Breast epithelium (tissue), 4 donors: Measurements from ENCODE around the gene DPP7. TPM values are rescaled to one million over a fixed set of nuclear protein-coding genes. Genes with fewer than 3 reads are reported as not detected.

Experiments used
- DNase-seq, 2 donors: peaks; one replicate each; pipeline ENCODE4 v3.0.0-alpha.2; 2019; ENCODE audit warnings: low spot score in 2 of 2
- H3K27ac ChIP-seq, 2 donors: fragments of 200-600 bp; sonication (generic) in 1 of 2; one replicate each; pipeline ENCODE4 v1.5.1; 2016 to 2019; ENCODE audit warnings: mild to moderate bottlenecking in 1 of 2
- H3K27me3 ChIP-seq, 2 donors: fragments of 200-600 bp; sonication (generic) in 1 of 2; one replicate each; pipeline versions ENCODE4 v1.5.1 to v1.6.0; 2017 to 2019; ENCODE audit warnings: control low read depth in 1 of 2, mild to moderate bottlenecking in 1 of 2
- H3K36me3 ChIP-seq: fragments of 200-600 bp; one replicate; pipeline ENCODE4 v1.5.1; 2019
- H3K4me1 ChIP-seq, 2 donors: fragments of 200-600 bp; sonication (generic); one replicate each; pipeline ENCODE4 v1.5.1; 2016 to 2019; ENCODE audit warnings: control low read depth in 1 of 2
- H3K4me3 ChIP-seq, 3 donors: fragments of 200-600 bp; sonication (generic); 1 replicate in 2 of 3; 2 replicates in 1 of 3; pipeline ENCODE4 v1.5.1; 2016 to 2019; ENCODE audit warnings: mild to moderate bottlenecking in 3 of 3, moderate library complexity in 2 of 3
- H3K9me3 ChIP-seq, 2 donors: fragments of 200-600 bp; sonication (generic) in 1 of 2; one replicate each; pipeline ENCODE4 v1.5.1; 2016 to 2019; ENCODE audit warnings: control low read depth in 1 of 2
- CTCF ChIP-seq, 3 donors: fragments of 450-650 bp; IDR thresholded peaks; one replicate each; pipeline ENCODE4 v1.5.1; 2016 to 2017; ENCODE audit warnings: antibody characterized with exemption in 3 of 3, mild to moderate bottlenecking in 3 of 3, moderate library complexity in 3 of 3
- POLR2A ChIP-seq: fragments of 450-650 bp; IDR thresholded peaks from one replicate; pipeline ENCODE4 v1.6.1; 2016; ENCODE audit warnings: antibody characterized with exemption, mild to moderate bottlenecking, moderate library complexity
- POLR2AphosphoS5 ChIP-seq, 3 donors: sonication (generic); formaldehyde crosslinking; IDR thresholded peaks; one replicate each; pipeline ENCODE4 v1.6.1; 2017; ENCODE audit warnings: antibody characterized with exemption in 3 of 3
- intact Hi-C: fragments of 100-400 bp; cut with DNase I; formaldehyde crosslinking; loops from one replicate; pipeline ENCODE4 v1.15.1; 2023; ENCODE audit warnings: low total_unique reads
- total RNA-seq, 3 donors: library from RNA; depleted of rRNA; stranded (reverse); fragments of >200 nt; gene quantifications; one replicate each; pipeline ENCODE4 v1.1.0, GENCODE V29; 2016

The DPP7 gene
- total RNA-seq, 3 donors from 2014 or later: 115 to 137 (median 132) TPM

GRCh38 chr9:137066096-137066861, 48.3 kb downstream of the DPP7 start:
- DNase-seq: no peak
- intact Hi-C loops: no loop called here

DNA sequence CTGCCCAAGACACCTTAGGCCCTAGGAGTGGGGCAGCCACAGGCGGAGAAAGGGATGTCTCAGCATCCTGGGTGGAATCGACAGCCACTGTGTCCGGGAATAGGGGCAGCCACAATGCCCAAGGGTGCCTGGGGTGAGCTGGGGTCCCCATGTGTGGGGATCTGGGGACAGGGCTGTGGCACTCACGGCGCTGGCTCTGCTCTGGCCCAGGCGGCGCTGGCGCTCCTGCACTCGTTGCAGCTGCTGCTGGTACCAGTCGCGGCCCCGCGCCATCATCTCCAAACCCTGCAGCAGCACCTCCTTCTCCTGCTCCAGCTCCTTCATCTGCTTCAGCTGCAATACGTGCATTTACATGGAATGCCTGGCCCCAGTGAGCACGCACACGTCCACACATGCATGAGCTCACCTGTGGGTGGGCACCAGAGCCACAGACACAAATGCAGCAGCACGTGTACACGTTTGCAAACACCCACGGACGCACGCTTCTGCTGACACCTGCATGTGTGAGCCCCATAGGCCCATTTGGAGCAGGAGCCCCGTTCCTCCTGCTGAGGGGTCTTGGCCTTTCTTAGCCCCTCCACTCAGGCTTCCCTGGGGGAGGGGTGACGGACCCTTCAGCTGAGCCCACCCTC, 49.1 kb downstream of the DPP7 start:
- peaks cover 0 to 4% of the 10 kb centered on the region in 2 donors for H3K27me3 ChIP-seq
- intact Hi-C loops: no loop called here
- TF ChIP-seq POLR2AphosphoS5 (IDR thresholded peaks at IDR 0.05): no peak
- no peak for TF ChIP-seq CTCF (IDR thresholded peaks at IDR 0.05)
- no peak for TF ChIP-seq POLR2A

More at GRCh38 chr9:137066096-137066861, 48.3 kb downstream of the DPP7 start:
- H3K36me3 ChIP-seq: no peaks in the 10 kb centered on the region
- H3K27ac ChIP-seq: no peak overlapping the region
- H3K4me3 ChIP-seq: no peak overlapping the region
- H3K27me3 ChIP-seq: peaks cover 0 to 4% of the 10 kb centered on the region in 2 donors
- H3K9me3 ChIP-seq: no peaks in the 10 kb centered on the region
- peaks cover 6 to 8% of the 10 kb centered on the region in 2 donors for H3K4me1 ChIP-seq
- no peak for TF ChIP-seq CTCF (IDR thresholded peaks at IDR 0.05)
- no peak for TF ChIP-seq POLR2AphosphoS5 (IDR thresholded peaks at IDR 0.05)
- no peak for TF ChIP-seq POLR2A

GRCh38 chr9:137064880-137065164, 49.7 kb downstream of the DPP7 start:
- TF ChIP-seq POLR2AphosphoS5 (IDR thresholded peaks at IDR 0.05) (no peak), CTCF (IDR thresholded peaks at IDR 0.05) (no peak), POLR2A (no peak)
- no peak for DNase-seq
- Histone ChIP-seq H3K27me3 (peaks cover 0 to 4% of the 10 kb centered on the region in 2 donors), H3K4me3 (peak overlapping the region in 2 of 3 donors; percentile 9 to 40), H3K27ac (no peak overlapping the region), H3K9me3 (no peaks in the 10 kb centered on the region), H3K36me3 (no peaks in the 10 kb centered on the region), H3K4me1 (peaks cover 0 to 3% of the 10 kb centered on the region in 2 donors)
- intact Hi-C loops: no loop called here

More for the DNA sequence above, 49.1 kb downstream of the DPP7 start:
- Histone ChIP-seq H3K9me3 (no peaks in the 10 kb centered on the region), H3K4me3 (no peak overlapping the region), H3K27ac (no peak overlapping the region), H3K36me3 (no peaks in the 10 kb centered on the region), H3K4me1 (peaks cover 0 to 3% of the 10 kb centered on the region in 2 donors)
- DNase-seq: no peak

DNA sequence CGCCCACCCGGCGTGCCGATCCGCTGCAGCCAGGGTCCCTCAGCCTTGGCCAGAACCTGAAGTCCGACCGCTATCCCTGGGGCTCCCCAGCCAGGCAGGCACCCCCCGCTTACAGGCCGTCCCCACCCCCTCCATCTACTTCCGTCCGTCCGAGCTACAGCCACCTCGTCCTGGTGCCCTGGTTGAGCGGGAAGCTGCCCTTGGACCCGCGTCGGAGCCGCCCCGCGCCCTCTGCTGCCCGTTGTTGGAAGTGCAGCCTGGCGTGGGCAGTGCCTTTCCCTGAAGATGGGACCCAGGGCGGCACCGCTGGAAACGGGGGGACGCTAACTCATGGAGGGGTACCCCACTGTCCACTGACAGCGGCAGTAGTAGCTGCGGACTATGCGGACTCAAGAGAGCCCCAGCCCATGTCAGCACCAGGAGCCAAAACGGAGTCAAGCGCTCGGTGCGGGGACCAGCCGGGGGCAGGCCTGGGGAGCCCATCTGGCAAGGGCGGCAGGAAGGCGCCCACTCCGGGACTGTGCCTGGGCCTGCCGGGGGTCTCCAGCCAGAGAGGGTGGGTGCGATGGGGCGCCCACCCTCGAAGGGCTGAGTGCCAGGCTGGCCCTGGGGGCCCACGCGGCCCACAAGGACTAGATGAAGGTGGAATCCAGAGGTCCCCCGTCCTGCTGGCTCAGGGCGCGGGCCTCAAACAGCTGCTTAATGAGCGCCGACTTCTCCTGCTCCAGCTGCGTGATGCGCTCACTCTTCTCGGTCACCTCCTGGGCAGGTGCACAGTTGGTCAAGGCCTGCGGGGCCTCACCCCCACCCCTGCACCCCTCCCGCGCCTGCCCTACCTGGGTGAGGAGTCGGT, 50.3 kb downstream of the DPP7 start:
- TF ChIP-seq CTCF (IDR thresholded peaks at IDR 0.05) (peak; percentile 85 to 97 (median 95)), POLR2AphosphoS5 (IDR thresholded peaks at IDR 0.05) (no peak)

More for the DNA sequence above, 50.3 kb downstream of the DPP7 start:
- no peak overlapping the region for H3K27ac ChIP-seq
- peak overlapping the region in 2 of 3 donors; percentile 9 to 40 for H3K4me3 ChIP-seq
- DNase-seq: no peak
- intact Hi-C loops: no loop called here
- no peaks in the 10 kb centered on the region for H3K36me3 ChIP-seq
- H3K9me3 ChIP-seq: no peaks in the 10 kb centered on the region
- peaks cover 0 to 3% of the 10 kb centered on the region in 2 donors for H3K4me1 ChIP-seq
- peaks cover 0 to 4% of the 10 kb centered on the region in 2 donors for H3K27me3 ChIP-seq
